D721Med (cell line): ENCODE measurements around the gene LPCAT3.

Source experiments
- DNase-seq: peaks from one replicate; pipeline ENCODE4 v3.0.0; 2011; ENCODE audit warnings: low spot score; ENCODE audit not compliant: insufficient read length
- FAIRE-seq: peaks from 2 replicates; lab custom pipeline; 2011; peaks lifted over from hg19 to GRCh38; lab: Jason Lieb, UNC
- TF ChIP-seq, protein P1 (sequence below): IDR thresholded peaks from 2 replicates; pipeline ENCODE4 v1.5.1; 2012; ENCODE audit warnings: mild to moderate bottlenecking, control low read depth; ENCODE audit not compliant: insufficient read depth; ENCODE audit errors: missing control alignments

LPCAT3 gene

DNA sequence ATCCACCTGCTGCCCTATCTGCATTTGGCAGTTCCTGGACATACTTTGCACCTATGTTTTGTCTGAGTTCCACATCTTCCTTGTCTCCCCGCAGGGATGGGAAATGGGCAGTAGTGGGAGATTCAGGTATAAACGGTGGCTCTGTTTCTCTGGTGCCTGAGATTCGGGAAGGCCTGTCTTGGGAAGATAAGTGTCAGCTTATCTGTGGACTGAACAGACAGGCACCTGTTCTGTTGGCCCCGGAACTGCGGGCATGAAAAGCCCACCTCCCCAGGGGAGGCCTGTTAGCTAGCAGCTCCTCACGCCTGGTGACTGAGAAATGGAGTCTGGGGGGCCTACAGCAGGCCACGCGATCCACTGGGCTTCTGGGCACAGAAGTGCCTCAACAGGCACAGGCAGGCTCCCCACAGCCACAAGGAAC, 53.7 kb downstream of the LPCAT3 start:
- DNase-seq, result no peak

DNA sequence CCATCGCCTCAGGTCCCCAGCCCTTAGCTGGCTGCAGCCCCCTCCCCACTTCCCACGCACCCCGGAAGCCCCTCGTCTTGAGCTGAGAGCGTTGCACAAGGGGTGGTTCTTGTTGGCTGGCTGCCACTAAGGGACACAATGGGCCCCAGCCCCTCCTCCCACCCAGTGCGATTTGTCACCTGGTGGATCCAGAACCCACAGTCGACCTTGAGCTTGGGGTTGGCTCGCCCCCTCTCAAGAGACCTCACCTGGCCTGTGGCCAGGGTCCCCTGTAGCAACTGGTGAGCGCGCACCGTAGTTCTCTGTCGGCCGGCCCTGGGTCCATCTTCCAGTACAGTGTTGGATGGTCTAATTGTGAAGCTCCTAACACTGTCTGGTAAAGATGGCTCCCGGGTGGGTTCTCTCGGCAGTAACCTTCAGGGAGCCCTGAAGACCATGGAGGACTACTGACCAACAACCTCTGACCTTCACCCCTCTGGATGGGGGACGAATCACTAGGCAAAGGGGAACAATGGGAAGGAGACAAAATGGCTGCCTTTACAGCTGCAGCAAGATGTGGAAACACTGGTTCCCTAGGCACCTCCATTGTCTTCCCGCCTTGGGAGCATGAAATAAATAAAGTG, 54.4 kb downstream of the LPCAT3 start:
- FAIRE-seq (no peak), DNase-seq (no peak)
- TF ChIP-seq, protein P1, sequence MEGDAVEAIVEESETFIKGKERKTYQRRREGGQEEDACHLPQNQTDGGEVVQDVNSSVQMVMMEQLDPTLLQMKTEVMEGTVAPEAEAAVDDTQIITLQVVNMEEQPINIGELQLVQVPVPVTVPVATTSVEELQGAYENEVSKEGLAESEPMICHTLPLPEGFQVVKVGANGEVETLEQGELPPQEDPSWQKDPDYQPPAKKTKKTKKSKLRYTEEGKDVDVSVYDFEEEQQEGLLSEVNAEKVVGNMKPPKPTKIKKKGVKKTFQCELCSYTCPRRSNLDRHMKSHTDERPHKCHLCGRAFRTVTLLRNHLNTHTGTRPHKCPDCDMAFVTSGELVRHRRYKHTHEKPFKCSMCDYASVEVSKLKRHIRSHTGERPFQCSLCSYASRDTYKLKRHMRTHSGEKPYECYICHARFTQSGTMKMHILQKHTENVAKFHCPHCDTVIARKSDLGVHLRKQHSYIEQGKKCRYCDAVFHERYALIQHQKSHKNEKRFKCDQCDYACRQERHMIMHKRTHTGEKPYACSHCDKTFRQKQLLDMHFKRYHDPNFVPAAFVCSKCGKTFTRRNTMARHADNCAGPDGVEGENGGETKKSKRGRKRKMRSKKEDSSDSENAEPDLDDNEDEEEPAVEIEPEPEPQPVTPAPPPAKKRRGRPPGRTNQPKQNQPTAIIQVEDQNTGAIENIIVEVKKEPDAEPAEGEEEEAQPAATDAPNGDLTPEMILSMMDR, result no peak

More for the DNA sequence above, 53.7 kb downstream of the LPCAT3 start:
- TF ChIP-seq, protein P1, result no peak
- no peak for FAIRE-seq

DNA sequence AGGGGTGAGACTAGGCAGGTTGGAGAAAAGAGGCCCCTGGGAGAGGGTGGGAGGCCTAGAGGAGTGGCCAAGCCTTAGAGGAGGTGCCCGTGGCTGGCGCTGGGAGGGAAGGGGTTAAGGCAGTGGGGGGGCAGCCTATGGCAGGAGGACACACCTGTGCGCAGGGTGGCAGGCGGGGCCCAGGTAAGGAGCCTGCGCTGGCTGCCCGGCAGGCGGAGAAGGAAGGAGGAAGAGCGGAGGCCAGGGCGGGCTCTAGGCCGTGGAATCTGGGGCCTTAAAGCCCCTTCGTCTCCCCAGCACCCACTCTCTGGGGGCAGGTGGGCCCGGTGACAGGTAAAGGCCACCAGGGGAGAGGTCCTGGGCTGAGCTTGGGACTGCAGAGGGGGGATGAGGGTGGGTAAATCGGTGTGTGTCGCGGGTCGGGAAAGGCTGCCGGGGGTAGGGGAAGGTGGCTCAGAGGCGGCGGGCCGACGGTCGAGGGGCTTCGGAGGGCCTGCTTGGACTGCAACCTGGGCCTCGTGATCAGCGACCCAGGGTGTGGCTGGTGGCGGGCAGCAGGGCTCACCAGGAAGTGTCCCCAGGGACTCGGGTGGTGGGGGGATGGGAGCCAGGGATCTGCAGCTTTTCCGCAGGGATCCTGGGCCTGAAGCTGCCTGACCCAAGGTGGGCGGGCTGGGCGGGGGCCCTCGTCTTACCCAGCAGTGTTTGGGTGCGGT, 55.1 kb downstream of the LPCAT3 start:
- TF ChIP-seq, protein P1, result no peak
- FAIRE-seq, result no peak
- DNase-seq, result no peak

DNA sequence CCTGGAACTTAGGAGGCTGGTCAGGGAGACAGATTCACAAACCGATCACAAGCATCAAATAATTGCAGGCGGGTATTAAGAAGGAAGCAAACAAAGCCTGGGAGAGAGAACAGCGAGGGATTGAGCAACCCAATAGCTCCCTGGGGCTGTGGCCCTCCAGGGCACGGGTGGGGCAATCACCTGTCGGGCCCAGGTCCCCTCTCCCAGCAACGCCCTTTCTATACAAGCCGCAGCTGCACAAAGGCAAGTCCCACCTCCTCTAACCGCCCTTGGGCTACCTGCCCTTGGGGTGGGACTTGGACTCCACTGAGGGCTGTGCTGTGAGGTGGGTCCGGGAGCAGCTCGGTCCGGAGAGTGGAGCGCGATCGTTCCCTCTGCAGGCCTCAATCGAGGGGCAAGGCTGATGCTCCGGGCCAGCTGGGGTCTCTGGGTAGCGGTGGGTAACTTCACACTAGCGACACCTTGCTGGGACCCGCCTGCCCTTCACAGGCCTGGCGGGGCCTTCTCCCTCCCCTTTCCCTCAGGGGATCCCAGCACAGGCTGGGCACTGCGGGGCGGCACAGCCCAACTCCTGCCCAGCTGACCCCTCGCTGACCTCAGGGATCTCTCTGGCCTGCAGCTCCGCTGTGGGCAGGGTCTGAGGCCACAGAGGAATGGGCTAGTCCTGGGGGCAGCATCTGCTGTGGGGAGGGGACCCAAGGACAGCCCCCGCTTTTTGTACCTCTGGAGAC, 55.8 kb downstream of the LPCAT3 start:
- FAIRE-seq (no peak), DNase-seq (no peak)

DNA sequence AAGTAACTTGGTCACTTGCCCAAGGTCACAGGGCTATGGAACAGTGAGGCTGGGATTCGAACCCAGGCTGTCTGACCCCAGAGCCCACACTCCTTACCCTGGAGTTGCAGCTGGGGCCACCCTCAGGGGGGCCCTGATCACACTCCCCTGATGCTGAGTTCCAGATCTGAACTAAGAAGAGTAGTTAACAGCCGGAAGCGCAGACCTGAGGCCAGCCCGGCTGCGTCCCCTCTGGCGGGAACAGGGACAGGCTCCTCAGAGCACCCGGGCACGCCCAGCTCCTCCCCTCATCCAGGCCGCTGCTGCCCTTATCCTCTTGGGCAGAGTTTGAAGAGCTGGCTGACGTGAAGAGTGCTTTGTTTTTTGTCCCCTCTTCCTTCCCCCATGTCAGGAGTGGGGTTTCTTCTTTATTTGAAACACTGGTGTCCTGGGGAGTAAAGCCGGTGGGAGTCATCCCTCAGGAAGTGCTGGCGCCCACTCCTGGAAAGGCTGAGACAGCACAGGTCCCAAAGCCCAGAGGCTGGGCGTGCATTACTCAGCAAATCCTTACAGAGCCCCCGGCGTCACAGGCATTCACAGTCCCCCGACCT, 56.5 kb downstream of the LPCAT3 start:
- DNase-seq (peak; percentile 80), FAIRE-seq (no peak)
- TF ChIP-seq, protein P1, result peak; percentile 69

More for the DNA sequence above, 55.8 kb downstream of the LPCAT3 start:
- TF ChIP-seq, protein P1, result no peak

DNA sequence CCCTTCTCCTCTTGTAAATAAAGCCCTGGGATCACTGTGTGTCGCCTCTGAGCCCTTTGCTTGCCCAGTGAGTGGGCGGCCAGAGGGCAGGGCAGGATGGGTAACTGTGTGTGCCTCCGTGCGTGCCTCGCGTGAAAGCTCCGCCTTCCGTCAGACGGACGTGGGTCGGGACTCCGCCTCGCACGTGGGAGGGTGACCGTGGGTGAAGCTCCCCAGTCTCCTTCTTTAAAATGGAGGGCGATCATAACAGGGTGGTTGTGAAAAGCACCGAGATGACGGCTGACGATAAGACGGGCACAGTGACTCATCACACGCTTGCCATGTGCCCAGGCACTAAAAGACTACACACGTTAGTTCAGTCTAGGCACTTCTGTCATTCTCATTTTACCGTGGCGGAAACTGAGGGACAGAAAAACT, 57.0 kb downstream of the LPCAT3 start:
- DNase-seq (no peak), FAIRE-seq (no peak)
- TF ChIP-seq, protein P1, result no peak
